K562 (cell line): ENCODE data around the gene UNC45B. TPM values are rescaled to one million over a fixed set of nuclear protein-coding genes. Genes with fewer than 3 reads are reported as not detected.

Experiments used
- ATAC-seq: fragments of 200-7000 bp; cut with Tn5 transposase; 3 replicates; pipeline ENCODE4 v1.9.1; 2020; ENCODE audit warnings: moderate library complexity
- BruUV-seq: library from RNA; stranded (reverse); fragments of 400-500 nt; replicated peaks from 2 replicates; lab custom pipeline; 2021; lab: Mats Ljungman, UMichigan
- CTCF ChIA-PET: fragments of 300-600 bp; formaldehyde crosslinking; extraction: SDS; loops from one replicate; lab custom pipeline; 2021; ENCODE audit warnings: low intra/inter-chr PET ratio; lab: Yijun Ruan, JAX
- POLR2A ChIA-PET: fragments of 300-600, 350-650 bp; sonication (Branson Sonifier 250); formaldehyde crosslinking; extraction: SDS; loops from one replicate; lab custom pipeline; 2021; ENCODE audit warnings: antibody characterized with exemption, inconsistent platforms; lab: Yijun Ruan, JAX
- DNase-seq, 4 experiments: peaks; one replicate each; pipeline versions ENCODE4 v3.0.0 to v3.0.0-alpha.2; 2011 to 2018; ENCODE audit warnings: low spot score in 3 of 4, mixed read lengths in 3 of 4; ENCODE audit errors: extremely low read depth in 1 of 4
- FAIRE-seq: peaks from 2 replicates; lab custom pipeline; 2011; peaks lifted over from hg19 to GRCh38; lab: Jason Lieb, UNC
- H2AFZ ChIP-seq: 2 replicates; pipeline ENCODE4 v1.6.0; 2011; ENCODE audit warnings: low read depth, low read length, control low read depth, inconsistent platforms
- H3K27ac ChIP-seq: fragments of 200-600 bp; 3 replicates; pipeline ENCODE4 v1.8.0; 2011; ENCODE audit warnings: low read depth, mild to moderate bottlenecking, control low read depth, inconsistent platforms, low read length, moderate library complexity, mixed read lengths; ENCODE audit errors: extremely low read depth
- H3K27me3 ChIP-seq, 2 experiments: fragments of 300-600 bp in 1 of 2; 2 replicates in 1 of 2; 3 replicates in 1 of 2; pipeline versions ENCODE4 v1.6.0 to v1.8.0; 2011; ENCODE audit warnings: inconsistent platforms in 2 of 2, low read length in 2 of 2, mild to moderate bottlenecking in 1 of 2, mixed read lengths in 1 of 2, moderate library complexity in 1 of 2; ENCODE audit not compliant: control insufficient read depth in 2 of 2, insufficient read depth in 2 of 2
- H3K36me3 ChIP-seq: fragments of 300-600 bp; 3 replicates; pipeline ENCODE4 v1.8.0; 2011; ENCODE audit warnings: mild to moderate bottlenecking, low read length, inconsistent platforms; ENCODE audit not compliant: control insufficient read depth, insufficient read depth
- H3K4me1 ChIP-seq, 2 experiments: fragments of 200-600 bp in 1 of 2; replicated peaks in 1 of 2; 2 replicates in 1 of 2; 3 replicates in 1 of 2; pipeline versions ENCODE4 v1.5.1 to v1.8.0; 2011; ENCODE audit warnings: inconsistent platforms in 2 of 2, low read length in 2 of 2, mild to moderate bottlenecking in 1 of 2, mixed read lengths in 1 of 2, moderate library complexity in 1 of 2; ENCODE audit not compliant: control insufficient read depth in 2 of 2, insufficient read depth in 2 of 2
- H3K4me2 ChIP-seq: 2 replicates; pipeline ENCODE4 v1.6.1; 2011; ENCODE audit warnings: low read length, control low read depth, inconsistent platforms, mixed read lengths; ENCODE audit not compliant: insufficient read depth
- H3K4me3 ChIP-seq: fragments of 200-600 bp; sonication (generic), shearing (Covaris generic); 2 replicates; pipeline ENCODE4 v1.5.1; 2016; ENCODE audit warnings: control low read depth, inconsistent platforms
- H3K79me2 ChIP-seq: fragments of 200-600 bp; 3 replicates; pipeline ENCODE4 v1.8.0; 2011; ENCODE audit warnings: low read length, inconsistent platforms; ENCODE audit not compliant: control insufficient read depth, insufficient read depth
- H3K9ac ChIP-seq, 2 experiments: 2 replicates each; pipeline versions ENCODE4 v1.6.0 to v1.6.1; 2011; ENCODE audit warnings: low read depth in 2 of 2, low read length in 2 of 2, control low read depth in 1 of 2, inconsistent platforms in 1 of 2, mild to moderate bottlenecking in 1 of 2, mixed read lengths in 1 of 2; ENCODE audit not compliant: insufficient read depth in 1 of 2
- H3K9me1 ChIP-seq: one replicate; pipeline ENCODE4 v1.6.0; 2011; ENCODE audit warnings: inconsistent platforms, mild to moderate bottlenecking, low read length, moderate library complexity; ENCODE audit not compliant: control insufficient read depth, insufficient read depth
- H3K9me3 ChIP-seq: replicated peaks from 2 replicates; pipeline ENCODE4 v1.5.1; 2011; ENCODE audit warnings: low read depth, low read length, inconsistent platforms; ENCODE audit not compliant: control insufficient read depth, insufficient read depth
- H4K20me1 ChIP-seq: replicated peaks from 2 replicates; pipeline ENCODE4 v1.6.1; 2011; ENCODE audit warnings: low read length, inconsistent platforms, mixed read lengths; ENCODE audit not compliant: control insufficient read depth, insufficient read depth
- C11orf30 ChIP-seq: fragments of 450-650 bp; IDR thresholded peaks from 2 replicates; pipeline ENCODE4 v1.6.1; 2016; ENCODE audit warnings: low read depth, mild to moderate bottlenecking
- NR4A1 ChIP-seq, 2 experiments: fragments of 250-450 bp in 1 of 2; fragments of 450-650 bp in 1 of 2; sonication (Bioruptor Pico) in 1 of 2; IDR thresholded peaks; 2 replicates each; pipeline versions ENCODE4 v1.4.0 to v1.6.1; 2016 to 2020; ENCODE audit warnings: mild to moderate bottlenecking in 2 of 2, missing compliant biosample characterization in 1 of 2, missing genetic modification characterization in 1 of 2, moderate library complexity in 1 of 2
- POLR2G ChIP-seq: fragments of 200-400 bp; formaldehyde crosslinking; IDR thresholded peaks from 2 replicates; pipeline ENCODE4 v1.6.1; 2017; ENCODE audit warnings: low read depth, mild to moderate bottlenecking, antibody characterized with exemption, low read length, moderate library complexity
- RBFOX2 ChIP-seq: fragments of 200-400 bp; formaldehyde crosslinking; IDR thresholded peaks from 2 replicates; pipeline ENCODE4 v1.6.1; 2017; ENCODE audit warnings: low read depth, mild to moderate bottlenecking, low read length, moderate library complexity
- RBM25 ChIP-seq: fragments of 200-400 bp; formaldehyde crosslinking; IDR thresholded peaks from 2 replicates; pipeline ENCODE4 v1.6.1; 2018; ENCODE audit warnings: low read length, low read depth, moderate library complexity; ENCODE audit not compliant: severe bottlenecking
- TAF1 ChIP-seq: IDR thresholded peaks from 2 replicates; pipeline ENCODE4 v1.6.1; 2011; ENCODE audit warnings: mild to moderate bottlenecking, low read length, moderate library complexity; ENCODE audit not compliant: insufficient read depth, control insufficient read depth, severe bottlenecking; ENCODE audit errors: extremely low read depth
- ZFX ChIP-seq: sonication (generic); formaldehyde crosslinking; IDR thresholded peaks from 2 replicates; pipeline ENCODE4 v1.8.0; 2022; ENCODE audit warnings: mild to moderate bottlenecking, missing genetic modification reagents, moderate library complexity
- WGBS: fragments of 100-300 bp; shearing (Covaris generic); methylation state at CpG from one replicate; pipeline ENCODE4 v1.1.6; 2016; ENCODE audit warnings: low coverage, mixed read lengths; ENCODE audit not compliant: insufficient coverage; ENCODE audit errors: missing lambda C conversion rate; 5-methylcytosine and 5-hydroxymethylcytosine counted together
- in situ Hi-C: fragments of 300-500 bp; cut with MboI; formaldehyde crosslinking; loops from 4 replicates; pipeline ENCODE4 v1.15.0; 2018; ENCODE audit warnings: inconsistent platforms, mixed read lengths
- intact Hi-C: fragments of 100-400 bp; cut with micrococcal nuclease; formaldehyde crosslinking; loops from 2 replicates; pipeline ENCODE4 v1.14.2; 2022
- polyA plus RNA-seq, 8 experiments: library from polyadenylated mRNA; depleted of rRNA in 4 of 8; stranded (reverse) in 5 of 8; unstranded in 3 of 8; fragments of >200 nt; fragmentation: Nextera tagmentation in 2 of 8; fragmentation: Illumina TruSeq in 1 of 8; extraction: Ambion mirVana in 2 of 8; extraction: Trizol in 1 of 8; gene quantifications; 2 replicates each; pipeline versions ENCODE4 v1.2.1 to v1.2.3, GENCODE V29; 2011 to 2014; ENCODE audit warnings: inconsistent platforms in 1 of 8, missing spikeins in 1 of 8
- total RNA-seq, 7 experiments: library from RNA; depleted of rRNA in 6 of 7; stranded (reverse); fragments of >200 nt in 6 of 7; fragmentation: Illumina TruSeq in 2 of 7; extraction: Trizol in 2 of 7; gene quantifications; 2 replicates each; pipeline versions ENCODE4 v1.2.1 to v1.2.3, GENCODE V29; 2011 to 2021; ENCODE audit warnings: low replicate concordance in 1 of 7

The UNC45B gene
- total and polyA plus RNA-seq, 9 of the 15 experiments (the other 6 are each of a cell fraction or from before 2014, with no cell fraction given): not detected

- Histone ChIP-seq H3K27ac (no peak overlapping the region), H4K20me1 (peaks cover 17% of the 10 kb centered on the region), H3K9me3 (no peaks in the 10 kb centered on the region), H3K9me1 (peaks cover 4% of the 10 kb centered on the region), H3K36me3 (peaks cover 78% of the 10 kb centered on the region), H3K79me2 (no peaks in the 10 kb centered on the region), H3K4me2 (no peak overlapping the region), H3K9ac (peak overlapping the region in 1 of 2 experiments; percentile 32; a peak in 1 of 4 replicates), H3K4me3 (no peak overlapping the region), H2AFZ (no peak overlapping the region), H3K4me1 (peaks cover 0 to 5% of the 10 kb centered on the region in 2 experiments; a peak in 2 of 5 replicates), H3K27me3 (no peaks in the 10 kb centered on the region)
- no peak for TF ChIP-seq ZFX (CRISPR knock-in tag)
- TF ChIP-seq POLR2G: peak; percentile 32; the same call in 1 of the 2 replicates
- TF ChIP-seq C11orf30: no peak
- TF ChIP-seq TAF1: no peak
- TF ChIP-seq NR4A1 (CRISPR knock-in tag; IDR thresholded peaks at IDR 0.05): no peak
- TF ChIP-seq NR4A1 (tag; IDR thresholded peaks at IDR 0.05): no peak
- no peak for TF ChIP-seq RBM25
- TF ChIP-seq RBFOX2: peak; percentile 34; the same call in 1 of the 2 replicates
- ChIA-PET CTCF (interaction anchor here (0.6 kb wide), 1 partner anchor 709 kb away, joined by 3 read pairs; no protein-coding TSS in a partner anchor), POLR2A (interaction anchor here (0.6 kb wide), 1 partner anchor 43 kb away, joined by 3 read pairs; no protein-coding TSS in a partner anchor)
- no peak for FAIRE-seq
- in situ Hi-C loops: no loop called here
- no peak for ATAC-seq
- no peak for DNase-seq
- no TSS peak for BruUV-seq
- WGBS: 91% methylated on average over 22 of the region's 22 CpGs
- intact Hi-C loops: no loop called here
Observed at GRCh38 chr17:35132816-35133550, 14.6 kb upstream of the UNC45B start.
